HFF-Myc (cell line): ENCODE data around the gene NLRC5.
"Not testable (repeated sequence)": the region's sequence is repeated elsewhere in the genome, so short reads cannot be mapped to it uniquely, and the experiment has no call there.

Experiments
- DNase-seq: peaks from one replicate; pipeline ENCODE4 v3.0.0-alpha.2; 2011; ENCODE audit warnings: low read depth; ENCODE audit errors: extremely low read depth
- H3K4me3 ChIP-seq: replicated peaks from 2 replicates; pipeline ENCODE4 v1.5.1; 2011; ENCODE audit warnings: low read depth, mild to moderate bottlenecking, control low read depth, low read length
- TF ChIP-seq, protein P1 (sequence below): IDR thresholded peaks from 2 replicates; pipeline ENCODE4 v1.5.1; 2012; ENCODE audit warnings: mild to moderate bottlenecking, low read depth, low read length, control low read depth; ENCODE audit errors: missing control alignments

The NLRC5 gene

DNA sequence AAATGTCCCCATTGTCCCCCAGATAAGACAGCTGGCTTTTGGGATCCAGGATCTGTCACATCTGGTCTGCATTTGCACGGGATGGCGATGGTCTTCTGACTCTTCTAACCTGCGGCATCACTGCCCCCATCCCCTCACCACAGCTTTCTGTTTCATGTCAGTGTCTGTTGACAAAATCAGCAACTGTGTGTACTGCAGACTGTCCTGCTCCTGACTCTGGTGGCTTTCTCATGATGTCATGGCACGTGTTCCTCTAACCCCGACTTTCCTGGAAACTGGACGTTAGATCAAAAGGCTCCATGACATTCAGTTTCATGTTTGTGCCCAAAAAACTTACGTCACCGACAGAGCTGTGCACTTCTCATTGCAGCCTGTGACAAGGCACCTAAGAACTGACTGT is 73.0 kb downstream of the NLRC5 start:
- DNase-seq: no peak

DNA sequence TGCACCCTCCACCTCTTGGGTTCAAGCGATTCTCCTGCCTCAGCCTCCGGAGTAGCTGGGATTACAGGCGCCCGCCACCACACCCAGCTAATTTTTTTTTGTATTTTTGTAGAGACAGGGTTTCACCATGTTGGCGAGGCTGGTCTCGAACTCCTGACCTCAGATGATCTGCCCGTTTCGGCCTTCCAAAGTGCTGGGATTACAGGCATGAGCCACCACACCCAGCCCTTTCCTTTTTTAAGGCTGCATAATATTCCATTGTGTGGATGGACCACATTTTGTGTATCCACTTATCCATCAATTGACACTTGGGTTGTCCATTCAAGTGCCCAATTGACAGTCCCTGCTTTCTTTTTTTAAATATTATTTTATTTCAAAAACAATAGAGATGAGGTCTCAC is 73.8 kb downstream of the NLRC5 start:
- DNase-seq: not testable (repeated sequence)

More for the DNA sequence above, 73.0 kb downstream of the NLRC5 start:
- no peak overlapping the region for H3K4me3 ChIP-seq
- TF ChIP-seq, protein P1, sequence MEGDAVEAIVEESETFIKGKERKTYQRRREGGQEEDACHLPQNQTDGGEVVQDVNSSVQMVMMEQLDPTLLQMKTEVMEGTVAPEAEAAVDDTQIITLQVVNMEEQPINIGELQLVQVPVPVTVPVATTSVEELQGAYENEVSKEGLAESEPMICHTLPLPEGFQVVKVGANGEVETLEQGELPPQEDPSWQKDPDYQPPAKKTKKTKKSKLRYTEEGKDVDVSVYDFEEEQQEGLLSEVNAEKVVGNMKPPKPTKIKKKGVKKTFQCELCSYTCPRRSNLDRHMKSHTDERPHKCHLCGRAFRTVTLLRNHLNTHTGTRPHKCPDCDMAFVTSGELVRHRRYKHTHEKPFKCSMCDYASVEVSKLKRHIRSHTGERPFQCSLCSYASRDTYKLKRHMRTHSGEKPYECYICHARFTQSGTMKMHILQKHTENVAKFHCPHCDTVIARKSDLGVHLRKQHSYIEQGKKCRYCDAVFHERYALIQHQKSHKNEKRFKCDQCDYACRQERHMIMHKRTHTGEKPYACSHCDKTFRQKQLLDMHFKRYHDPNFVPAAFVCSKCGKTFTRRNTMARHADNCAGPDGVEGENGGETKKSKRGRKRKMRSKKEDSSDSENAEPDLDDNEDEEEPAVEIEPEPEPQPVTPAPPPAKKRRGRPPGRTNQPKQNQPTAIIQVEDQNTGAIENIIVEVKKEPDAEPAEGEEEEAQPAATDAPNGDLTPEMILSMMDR: no peak

DNA sequence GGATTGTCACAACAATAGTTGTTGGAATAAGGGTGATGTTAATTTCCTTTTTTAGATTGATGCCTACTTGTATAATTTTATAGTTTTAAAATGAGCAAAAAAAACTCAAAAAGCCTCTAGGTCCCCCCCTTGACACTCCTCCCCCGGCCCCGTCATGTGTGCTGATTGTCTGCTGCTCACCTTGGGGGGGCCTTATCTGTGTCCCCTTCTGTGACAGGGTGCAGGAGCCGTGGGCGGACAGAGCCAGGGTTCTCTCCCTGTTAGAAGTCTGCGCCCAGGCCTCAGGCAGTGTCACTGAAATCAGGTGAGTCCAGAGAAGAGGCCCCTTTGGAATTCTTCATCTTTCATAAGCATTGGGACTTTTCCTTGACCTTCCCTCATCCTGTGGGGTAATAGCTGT is 75.6 kb downstream of the NLRC5 start:
- no peak for DNase-seq
- TF ChIP-seq, protein P1: no peak

More for the DNA sequence above, 73.8 kb downstream of the NLRC5 start:
- H3K4me3 ChIP-seq: not testable (repeated sequence)

DNA sequence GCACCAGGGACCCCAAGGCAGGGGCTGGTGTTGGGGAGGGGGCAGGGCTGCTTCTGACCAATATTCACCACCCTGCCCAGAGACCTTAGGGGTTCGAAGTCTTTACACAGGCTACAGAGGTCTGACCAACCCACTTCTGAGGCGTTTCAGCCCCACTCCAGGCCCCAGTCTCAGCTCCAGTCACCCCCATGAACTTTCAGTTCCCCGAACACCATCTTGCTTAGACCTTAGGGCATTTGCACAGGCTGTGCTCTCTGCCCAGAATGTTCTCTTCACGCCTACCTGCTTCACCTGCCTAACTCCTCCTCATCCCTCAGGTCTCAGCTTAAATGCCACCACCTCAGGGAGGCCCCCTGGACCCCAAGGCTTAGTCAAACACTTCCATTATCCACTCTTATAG is 77.3 kb downstream of the NLRC5 start:
- TF ChIP-seq, protein P1: no peak
- DNase-seq: no peak
- H3K4me3 ChIP-seq: no peak overlapping the region

More for the DNA sequence above, 75.6 kb downstream of the NLRC5 start:
- no peak overlapping the region for H3K4me3 ChIP-seq

DNA sequence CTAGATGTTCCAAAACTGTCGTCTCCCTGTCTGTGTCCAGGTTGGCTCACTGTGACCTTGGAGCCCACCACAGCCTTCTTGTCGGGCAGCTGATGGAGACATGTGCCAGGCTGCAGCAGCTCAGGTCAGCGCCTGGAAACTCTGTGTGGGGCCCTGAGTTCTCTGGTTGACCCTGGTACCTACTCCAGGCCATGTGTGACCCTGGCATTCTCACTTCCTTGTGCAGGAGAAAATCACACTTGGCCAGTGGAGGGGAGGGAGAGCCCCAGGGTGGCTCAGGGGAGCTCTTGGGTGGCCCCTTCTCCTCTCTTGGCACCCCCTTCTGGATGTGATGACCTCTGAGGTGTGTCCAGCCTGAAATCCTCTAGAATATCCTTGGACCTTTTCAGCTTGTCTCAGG is 78.0 kb downstream of the NLRC5 start:
- no peak overlapping the region for H3K4me3 ChIP-seq
- TF ChIP-seq, protein P1: no peak
- DNase-seq: no peak

DNA sequence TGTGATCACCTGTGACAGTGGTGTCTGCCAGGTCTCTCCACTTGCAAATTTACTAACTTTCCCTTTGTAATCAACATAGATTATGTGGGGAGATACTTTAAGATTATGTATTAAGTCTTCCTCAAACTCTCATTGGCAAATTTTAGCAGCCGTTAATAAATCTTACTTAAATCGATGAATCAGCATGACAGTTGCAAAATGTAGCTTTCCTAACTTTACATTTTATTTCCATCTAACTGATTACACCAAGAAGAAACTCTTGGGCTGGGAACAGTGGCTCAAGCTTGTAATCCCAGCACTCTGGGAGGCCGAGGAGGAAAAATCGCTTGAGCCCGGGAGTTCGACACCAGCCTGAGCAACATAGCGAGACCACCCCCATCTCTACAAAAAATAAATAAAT is 79.7 kb downstream of the NLRC5 start:
- TF ChIP-seq, protein P1: no peak
- no peak for DNase-seq
- H3K4me3 ChIP-seq: no peak overlapping the region

DNA sequence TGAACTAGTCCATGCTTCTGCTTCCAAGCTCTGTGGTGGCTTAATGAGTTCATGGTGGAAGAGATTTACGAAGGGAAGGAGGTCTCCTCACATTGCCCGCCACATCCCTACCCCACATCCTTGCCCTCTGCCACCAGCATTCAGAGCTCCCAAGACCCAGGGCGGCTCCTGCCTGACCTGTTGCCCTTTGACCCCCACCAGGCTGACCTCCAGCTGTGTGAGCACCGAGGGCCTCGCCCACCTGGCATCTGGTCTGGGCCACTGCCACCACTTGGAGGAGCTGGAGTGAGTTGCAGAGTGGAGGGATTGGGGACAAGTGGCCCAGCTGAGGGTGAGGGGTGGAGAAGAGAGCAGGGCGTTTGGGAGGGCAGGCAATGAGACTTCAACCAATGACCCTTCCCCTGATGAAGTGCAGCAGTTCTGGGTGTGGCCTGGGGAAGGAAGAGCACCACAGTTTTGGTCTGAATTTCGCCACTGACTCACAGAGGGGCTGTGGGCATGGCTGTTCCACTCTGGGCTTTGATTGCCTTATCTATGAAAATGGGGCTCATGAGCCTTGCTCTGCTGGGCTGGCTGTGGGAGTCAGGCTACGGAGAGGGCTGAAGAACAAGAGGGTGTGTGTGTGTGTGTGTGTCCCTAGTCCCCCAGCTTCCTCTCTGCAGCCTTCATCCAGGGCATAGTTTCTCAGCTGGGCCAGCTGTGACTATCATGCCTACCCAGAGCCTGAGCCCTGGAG is 80.4 kb downstream of the NLRC5 start:
- no peak for DNase-seq
- no peak overlapping the region for H3K4me3 ChIP-seq
- TF ChIP-seq, protein P1: no peak
